CD4-positive, alpha-beta T cell treated with Interleukin-6 for 4 hours (primary cell): ENCODE results near the gene SOX6.

Experiments used
- DNase-seq: peaks from one replicate; pipeline ENCODE4 v3.0.0-alpha.2; 2020; ENCODE audit warnings: mixed read lengths

SOX6 gene

GRCh38 chr11:16363706-16364105 lies 7.4 kb upstream of the SOX6 start:
- DNase-seq = no peak

GRCh38 chr11:16361108-16361865 lies 4.9 kb upstream of the SOX6 start:
- no peak for DNase-seq

DNA sequence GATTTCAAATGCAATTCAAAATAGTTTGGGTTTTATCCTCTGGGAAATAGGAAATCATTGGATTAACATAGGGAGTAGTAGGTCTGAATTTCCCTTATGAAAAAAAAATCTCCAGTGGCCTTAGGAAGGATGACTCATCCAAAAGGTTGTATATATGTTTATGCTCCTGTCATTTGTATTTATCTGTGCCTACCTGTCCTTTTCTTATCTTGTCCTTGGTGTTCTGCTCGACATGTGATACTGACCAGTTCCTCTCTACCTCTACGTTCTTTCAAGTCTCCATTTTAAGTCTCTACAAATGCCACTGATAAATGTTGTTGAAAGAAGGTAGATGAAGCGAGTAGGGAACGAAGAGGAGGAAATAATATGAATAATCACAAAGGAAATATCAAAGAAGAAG lies 3.0 kb upstream of the SOX6 start:
- no peak for DNase-seq

DNA sequence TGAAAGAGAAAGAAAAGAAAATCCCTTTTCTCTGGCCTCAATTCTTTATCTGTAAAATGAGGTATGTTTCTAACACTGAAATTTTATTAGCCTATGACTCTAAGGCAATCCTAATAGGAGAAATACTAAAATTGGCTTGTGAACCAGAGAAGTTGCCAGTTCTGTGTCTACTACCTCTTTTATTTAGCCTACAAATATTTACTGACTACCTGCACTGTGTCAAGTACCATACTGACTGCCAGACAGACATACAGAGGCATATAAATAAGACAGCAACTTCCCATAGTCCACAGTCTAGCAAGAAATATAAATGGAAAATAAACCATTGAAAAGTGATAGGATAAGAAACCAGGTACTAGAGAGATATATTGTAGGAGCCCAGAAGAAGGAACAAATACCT lies 2.4 kb upstream of the SOX6 start:
- DNase-seq = no peak

DNA sequence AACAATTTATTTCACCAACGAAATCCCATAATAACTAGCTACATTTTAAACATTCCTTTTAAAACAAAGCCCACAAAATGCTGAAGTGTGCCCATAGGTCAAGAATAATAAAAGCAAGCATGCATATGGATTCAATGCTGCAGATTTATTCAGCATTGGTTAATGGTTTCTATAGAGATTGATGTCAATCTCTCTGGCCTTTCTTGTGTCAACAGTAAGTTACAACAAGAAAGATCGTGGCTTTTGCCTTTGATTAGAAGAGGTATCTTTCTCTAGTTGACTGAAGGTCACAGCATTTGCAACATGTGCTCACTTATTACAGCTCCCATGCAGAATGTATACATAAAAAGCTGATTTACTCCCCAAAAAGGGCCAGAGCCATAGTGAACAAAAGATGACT lies 1.4 kb upstream of the SOX6 start:
- DNase-seq = no peak

DNA sequence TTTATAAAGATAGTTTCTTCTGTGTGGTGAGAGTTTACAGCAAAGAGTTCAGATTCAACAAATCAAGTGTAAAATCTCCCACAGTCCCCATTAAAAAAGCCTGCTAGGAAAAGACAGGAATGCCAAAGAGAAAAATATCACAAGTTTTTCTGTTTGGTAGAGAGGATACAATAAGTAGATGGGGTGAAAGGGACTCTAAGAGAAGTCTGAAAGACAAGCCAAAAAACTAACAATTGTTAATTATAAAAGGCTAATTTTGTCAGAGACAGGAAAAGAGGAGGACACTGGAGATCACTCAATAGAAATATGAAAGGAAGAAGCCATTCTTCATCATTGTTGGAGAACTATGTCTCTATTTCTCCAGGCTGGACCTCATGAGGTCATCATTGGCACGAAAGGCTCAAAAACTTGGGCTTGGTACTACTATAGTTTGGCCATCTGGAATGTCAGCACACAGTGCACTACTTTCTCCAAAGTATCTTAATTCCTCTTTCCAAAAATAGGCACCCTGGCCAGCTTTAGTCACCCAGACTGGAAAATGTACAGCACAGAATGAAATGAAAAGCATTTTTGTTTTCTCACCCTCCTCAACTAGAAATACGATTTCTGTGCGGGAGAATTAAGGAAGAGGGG lies 531 bp upstream of the SOX6 start:
- no peak for DNase-seq

DNA sequence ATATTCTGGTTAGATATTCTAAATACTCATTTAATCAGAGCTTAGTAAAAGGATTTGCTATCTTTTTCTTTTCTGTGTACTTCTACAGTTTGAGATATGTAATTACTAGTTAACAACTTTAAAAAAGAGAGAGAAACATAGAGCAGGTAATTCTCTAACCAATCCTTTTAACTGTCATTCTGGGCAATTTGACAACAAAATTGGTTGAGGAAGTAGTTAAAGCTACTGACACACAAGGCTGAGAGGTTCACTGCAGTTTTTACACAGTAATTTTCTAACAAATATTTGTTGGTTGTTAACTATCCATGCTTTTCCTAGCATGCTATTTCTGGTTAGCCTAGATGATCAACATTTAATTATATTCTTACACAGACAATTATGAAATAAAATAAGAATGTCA lies 3.6 kb downstream of the SOX6 start:
- no peak for DNase-seq

DNA sequence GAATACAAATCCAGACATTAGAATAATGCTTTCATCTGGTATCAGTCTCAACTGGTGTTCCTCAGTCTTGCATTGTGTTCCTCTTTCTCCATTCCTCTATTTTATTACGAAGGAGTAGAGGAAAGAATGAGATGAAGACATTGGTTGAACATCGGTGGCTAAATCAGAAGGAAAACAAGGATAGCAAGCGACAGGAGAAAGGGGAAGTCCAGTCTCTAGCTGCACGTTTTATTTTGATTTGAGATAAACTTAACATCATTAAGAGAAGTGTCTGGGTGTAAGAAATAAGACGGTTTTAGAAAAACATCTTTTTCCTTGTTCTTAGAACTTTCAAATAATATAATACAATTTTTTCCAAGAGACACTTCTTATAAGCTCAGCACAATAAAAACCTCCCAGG lies 6.2 kb downstream of the SOX6 start:
- no peak for DNase-seq

GRCh38 chr11:16347928-16348685 lies 8.2 kb downstream of the SOX6 start:
- DNase-seq = no peak

DNA sequence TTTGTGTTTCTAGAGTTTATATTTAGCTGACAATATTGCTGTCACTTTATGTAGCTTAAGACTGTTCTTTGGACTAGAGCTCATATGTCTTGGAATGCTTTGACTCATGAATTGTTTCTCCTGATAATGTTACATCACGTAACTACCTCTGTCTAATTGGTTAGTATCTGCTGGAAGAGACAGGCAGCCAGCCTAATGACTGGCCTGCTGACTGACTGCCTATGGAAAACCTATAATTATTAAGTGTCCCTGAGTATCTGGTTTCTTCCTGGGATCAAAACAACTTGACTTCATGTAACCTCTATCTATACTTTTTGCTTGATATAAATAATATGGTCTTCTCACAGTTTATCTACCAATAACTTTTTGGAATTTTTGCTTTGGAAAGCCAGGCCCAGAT lies 9.4 kb downstream of the SOX6 start:
- DNase-seq = no peak

DNA sequence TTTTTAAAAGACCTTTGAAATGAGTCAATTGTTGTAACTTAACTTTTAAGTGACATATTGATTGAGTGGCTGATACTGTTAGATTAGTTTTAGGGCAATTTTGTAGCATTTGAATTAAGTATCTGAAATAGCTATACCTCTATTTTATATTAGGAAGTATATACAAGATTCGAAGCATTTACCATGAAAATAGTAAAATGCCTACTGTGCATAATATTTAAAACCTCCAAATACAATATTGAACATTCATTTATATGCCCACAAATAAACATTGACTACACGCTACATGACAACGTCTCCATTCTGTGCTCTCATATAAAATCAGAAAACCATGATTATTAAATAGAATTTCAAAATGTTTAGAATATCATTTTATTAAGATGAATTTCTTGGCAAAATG lies 14.5 kb downstream of the SOX6 start:
- no peak for DNase-seq

DNA sequence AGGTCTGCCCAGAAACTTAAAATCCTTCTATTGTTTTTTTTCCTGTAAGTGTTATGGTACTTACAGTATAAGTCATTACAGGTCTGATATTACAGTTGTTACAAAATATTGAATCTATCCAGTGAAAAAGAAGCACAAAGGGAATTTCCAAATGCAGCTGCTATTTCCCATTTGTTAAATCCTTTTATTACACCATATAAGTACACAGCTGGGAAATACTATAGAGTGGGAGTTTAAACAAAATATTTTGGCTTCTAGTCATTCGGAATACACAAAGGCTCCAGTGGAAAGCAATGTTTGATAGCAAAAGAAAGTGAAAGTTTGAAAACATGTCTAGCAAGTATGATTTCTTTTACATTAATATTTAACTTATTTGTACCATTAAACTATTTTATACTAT lies 18.0 kb downstream of the SOX6 start:
- no peak for DNase-seq

GRCh38 chr11:16337421-16338213 lies 18.7 kb downstream of the SOX6 start:
- no peak for DNase-seq

- no peak for DNase-seq
Measured at GRCh38 chr11:16336721-16337120, 19.6 kb downstream of the SOX6 start.

GRCh38 chr11:16336204-16336603 lies 20.1 kb downstream of the SOX6 start:
- DNase-seq = no peak

- no peak for DNase-seq
Measured at GRCh38 chr11:16335236-16335962, 20.9 kb downstream of the SOX6 start.

DNA sequence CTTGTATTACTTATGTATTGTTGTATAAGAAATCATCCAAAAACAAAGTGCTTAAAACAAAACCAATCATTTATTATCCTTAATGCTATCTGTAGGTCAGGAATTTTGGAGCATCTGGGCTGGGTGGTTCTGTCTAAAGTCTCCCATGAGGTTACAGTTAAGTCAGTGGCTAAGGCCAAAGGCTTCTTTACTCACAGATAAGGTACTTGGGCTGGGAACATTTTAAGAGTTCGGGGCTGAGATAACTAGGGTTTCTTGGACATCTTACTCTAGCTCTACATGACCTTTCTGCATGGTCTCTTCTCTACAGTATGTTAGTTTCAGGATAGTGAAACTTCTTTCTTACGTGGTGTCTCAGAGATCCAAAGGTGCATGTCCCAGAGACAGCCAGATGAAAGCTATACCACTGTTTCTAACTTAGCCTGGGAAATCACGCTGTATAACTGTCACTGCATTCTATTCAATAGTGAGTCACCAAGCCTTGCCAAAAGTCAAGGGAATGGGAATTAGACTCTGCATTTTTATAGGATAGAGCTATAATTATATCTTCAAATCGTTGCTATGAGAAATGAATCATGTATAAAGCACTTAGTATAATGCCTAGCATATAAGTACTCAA lies 29.6 kb downstream of the SOX6 start:
- DNase-seq = no peak

DNA sequence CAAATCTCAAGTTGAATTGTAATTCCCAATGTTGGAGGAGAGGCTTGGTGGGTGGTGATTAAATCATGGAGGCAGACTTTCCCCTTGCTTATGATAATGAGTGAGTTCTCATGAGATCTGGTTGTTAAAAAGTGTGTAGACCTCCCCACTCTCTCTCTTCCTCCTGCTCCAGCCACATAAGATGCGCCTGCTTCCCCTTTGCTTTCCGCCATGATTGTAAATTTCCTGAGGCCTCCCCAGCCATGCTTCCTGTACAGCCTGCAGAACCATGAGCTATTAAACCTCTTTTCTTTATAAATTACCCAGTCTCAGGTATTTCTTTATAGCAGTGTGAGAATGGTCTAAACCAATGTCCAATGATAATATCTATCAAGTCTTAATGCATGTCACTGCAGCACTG lies 34.2 kb downstream of the SOX6 start:
- DNase-seq = no peak

DNA sequence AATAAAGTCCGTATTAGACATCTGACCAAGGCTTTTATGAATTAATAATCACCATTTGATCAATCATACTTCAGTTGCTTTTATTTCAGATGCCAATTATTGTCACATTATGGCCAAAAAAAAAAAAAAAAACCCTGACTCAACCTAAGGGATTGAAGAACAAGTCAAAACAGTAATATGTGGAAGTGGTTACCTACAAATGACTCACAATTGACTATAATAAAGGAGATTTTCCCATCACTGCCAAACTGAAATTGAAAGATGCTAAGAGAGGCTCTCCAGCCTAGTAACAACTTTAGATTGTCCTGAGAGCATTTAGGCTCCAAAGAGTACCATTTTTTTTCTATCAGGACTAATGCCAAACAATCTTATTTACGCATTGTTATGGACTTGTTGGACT lies 35.2 kb downstream of the SOX6 start:
- DNase-seq = no peak

GRCh38 chr11:16318320-16318719 lies 38.0 kb downstream of the SOX6 start:
- DNase-seq = no peak

DNA sequence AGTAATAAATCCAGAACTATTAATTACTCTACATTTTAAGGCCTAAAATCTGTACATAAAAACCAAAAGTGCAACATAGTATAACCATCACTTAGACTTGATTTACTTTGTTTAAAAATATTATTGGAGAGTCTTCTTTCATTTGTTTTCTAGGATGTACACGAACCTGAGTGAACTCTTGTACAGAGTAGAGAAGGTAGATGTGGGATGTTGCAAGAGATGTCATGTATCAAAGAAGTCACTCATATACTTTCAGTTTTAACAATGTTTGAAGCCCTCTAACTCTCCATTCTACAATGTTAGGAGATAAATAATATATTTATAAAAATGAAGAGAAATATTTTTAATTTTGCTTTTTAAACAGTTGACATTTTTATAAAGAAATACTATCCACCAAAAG lies 38.6 kb downstream of the SOX6 start:
- no peak for DNase-seq

- no peak for DNase-seq
Measured at GRCh38 chr11:16313846-16314245, 42.5 kb downstream of the SOX6 start.
